ENCODE measurements around the gene CTAG1B.

- TF ChIP-seq CTCF (IDR thresholded peaks at IDR 0.05) (no peak), POLR2A (IDR thresholded peaks at IDR 0.05) (no peak)
These were observed 41.5 kb upstream of the CTAG1B start for GRCh38 chrX:154660541-154660940.
